Stimulated activated CD4-positive, alpha-beta T cell treated with anti-CD3 and anti-CD28 coated beads, Interleukin-15, amount 100 ng/mL, for 1 hour (primary cell): ENCODE measurements around the gene NAP1L2.
"Not testable (repeated sequence)": the region's sequence is repeated elsewhere in the genome, so short reads cannot be mapped to it uniquely, and the experiment has no call there.

Experiments
- DNase-seq, 2 donors: peaks; one replicate each; pipeline ENCODE4 v3.0.0-alpha.2; 2020; ENCODE audit warnings: low read depth in 1 of 2, low spot score in 1 of 2

The NAP1L2 gene

GRCh38 chrX:73214426-73215094 lies at the start of gene NAP1L2:
TSS of gene NAP1L2 (minus strand) at chrX:73214851. CDS start at chrX:73214492, 359 bp downstream.
- peak in 1 of 2 donors; percentile 2 for DNase-seq

GRCh38 chrX:73262991-73263390 lies 48.3 kb upstream of the NAP1L2 start:
- DNase-seq = no peak

- no peak for DNase-seq
Measured at GRCh38 chrX:73239242-73239641, 24.6 kb upstream of the NAP1L2 start.

- no peak for DNase-seq
Measured at GRCh38 chrX:73217621-73218020, 3.0 kb upstream of the NAP1L2 start.

GRCh38 chrX:73215246-73215645 lies 595 bp upstream of the NAP1L2 start:
- DNase-seq = no peak

- DNase-seq = no peak
Measured at GRCh38 chrX:73213734-73214425, 771 bp downstream of the NAP1L2 start.

GRCh38 chrX:73206366-73206765 lies 8.3 kb downstream of the NAP1L2 start:
- no peak for DNase-seq

GRCh38 chrX:73182502-73183114 lies 32.0 kb downstream of the NAP1L2 start:
- no peak for DNase-seq

- not testable (repeated sequence) for DNase-seq
Measured at GRCh38 chrX:73168945-73169344, 45.7 kb downstream of the NAP1L2 start.
